K562 (cell line): ENCODE measurements around the gene SLC33A1. TPM values are rescaled to one million over a fixed set of nuclear protein-coding genes. Genes with fewer than 3 reads are reported as not detected.

Experiments
- ATAC-seq: fragments of 200-7000 bp; cut with Tn5 transposase; 3 replicates; pipeline ENCODE4 v1.9.1; 2020; ENCODE audit warnings: moderate library complexity
- BruUV-seq: library from RNA; stranded (reverse); fragments of 400-500 nt; replicated peaks from 2 replicates; lab custom pipeline; 2021; lab: Mats Ljungman, UMichigan
- CTCF ChIA-PET: fragments of 300-600 bp; formaldehyde crosslinking; extraction: SDS; loops from one replicate; lab custom pipeline; 2021; ENCODE audit warnings: low intra/inter-chr PET ratio; lab: Yijun Ruan, JAX
- POLR2A ChIA-PET: fragments of 300-600, 350-650 bp; sonication (Branson Sonifier 250); formaldehyde crosslinking; extraction: SDS; loops from one replicate; lab custom pipeline; 2021; ENCODE audit warnings: antibody characterized with exemption, inconsistent platforms; lab: Yijun Ruan, JAX
- DNase-seq, 4 experiments: peaks; one replicate each; pipeline versions ENCODE4 v3.0.0 to v3.0.0-alpha.2; 2011 to 2018; ENCODE audit warnings: low spot score in 3 of 4, mixed read lengths in 3 of 4; ENCODE audit errors: extremely low read depth in 1 of 4
- FAIRE-seq: peaks from 2 replicates; lab custom pipeline; 2011; peaks lifted over from hg19 to GRCh38; lab: Jason Lieb, UNC
- H2AFZ ChIP-seq: 2 replicates; pipeline ENCODE4 v1.6.0; 2011; ENCODE audit warnings: low read depth, low read length, control low read depth, inconsistent platforms
- H3K27ac ChIP-seq: fragments of 200-600 bp; 3 replicates; pipeline ENCODE4 v1.8.0; 2011; ENCODE audit warnings: low read depth, mild to moderate bottlenecking, control low read depth, inconsistent platforms, low read length, moderate library complexity, mixed read lengths; ENCODE audit errors: extremely low read depth
- H3K27me3 ChIP-seq, 2 experiments: fragments of 300-600 bp in 1 of 2; 2 replicates in 1 of 2; 3 replicates in 1 of 2; pipeline versions ENCODE4 v1.6.0 to v1.8.0; 2011; ENCODE audit warnings: inconsistent platforms in 2 of 2, low read length in 2 of 2, mild to moderate bottlenecking in 1 of 2, mixed read lengths in 1 of 2, moderate library complexity in 1 of 2; ENCODE audit not compliant: control insufficient read depth in 2 of 2, insufficient read depth in 2 of 2
- H3K36me3 ChIP-seq: fragments of 300-600 bp; 3 replicates; pipeline ENCODE4 v1.8.0; 2011; ENCODE audit warnings: mild to moderate bottlenecking, low read length, inconsistent platforms; ENCODE audit not compliant: control insufficient read depth, insufficient read depth
- H3K4me1 ChIP-seq, 2 experiments: fragments of 200-600 bp in 1 of 2; replicated peaks in 1 of 2; 2 replicates in 1 of 2; 3 replicates in 1 of 2; pipeline versions ENCODE4 v1.5.1 to v1.8.0; 2011; ENCODE audit warnings: inconsistent platforms in 2 of 2, low read length in 2 of 2, mild to moderate bottlenecking in 1 of 2, mixed read lengths in 1 of 2, moderate library complexity in 1 of 2; ENCODE audit not compliant: control insufficient read depth in 2 of 2, insufficient read depth in 2 of 2
- H3K4me2 ChIP-seq: 2 replicates; pipeline ENCODE4 v1.6.1; 2011; ENCODE audit warnings: low read length, control low read depth, inconsistent platforms, mixed read lengths; ENCODE audit not compliant: insufficient read depth
- H3K4me3 ChIP-seq: fragments of 200-600 bp; sonication (generic), shearing (Covaris generic); 2 replicates; pipeline ENCODE4 v1.5.1; 2016; ENCODE audit warnings: control low read depth, inconsistent platforms
- H3K79me2 ChIP-seq: fragments of 200-600 bp; 3 replicates; pipeline ENCODE4 v1.8.0; 2011; ENCODE audit warnings: low read length, inconsistent platforms; ENCODE audit not compliant: control insufficient read depth, insufficient read depth
- H3K9ac ChIP-seq, 2 experiments: 2 replicates each; pipeline versions ENCODE4 v1.6.0 to v1.6.1; 2011; ENCODE audit warnings: low read depth in 2 of 2, low read length in 2 of 2, control low read depth in 1 of 2, inconsistent platforms in 1 of 2, mild to moderate bottlenecking in 1 of 2, mixed read lengths in 1 of 2; ENCODE audit not compliant: insufficient read depth in 1 of 2
- H3K9me1 ChIP-seq: one replicate; pipeline ENCODE4 v1.6.0; 2011; ENCODE audit warnings: inconsistent platforms, mild to moderate bottlenecking, low read length, moderate library complexity; ENCODE audit not compliant: control insufficient read depth, insufficient read depth
- H3K9me3 ChIP-seq: replicated peaks from 2 replicates; pipeline ENCODE4 v1.5.1; 2011; ENCODE audit warnings: low read depth, low read length, inconsistent platforms; ENCODE audit not compliant: control insufficient read depth, insufficient read depth
- H4K20me1 ChIP-seq: replicated peaks from 2 replicates; pipeline ENCODE4 v1.6.1; 2011; ENCODE audit warnings: low read length, inconsistent platforms, mixed read lengths; ENCODE audit not compliant: control insufficient read depth, insufficient read depth
- DACH1 ChIP-seq: fragments of 450-650 bp; IDR thresholded peaks from 2 replicates; pipeline ENCODE4 v1.6.1; 2018; ENCODE audit not compliant: partially characterized antibody
- EGR1 ChIP-seq: fragments of 450-650 bp; conservative IDR thresholded peaks from 2 replicates; pipeline ENCODE4 v1.6.1; 2017; ENCODE audit warnings: mild to moderate bottlenecking
- FOXA1 ChIP-seq: fragments of 450-650 bp; IDR thresholded peaks from 2 replicates; pipeline ENCODE4 v1.6.1; 2016; ENCODE audit warnings: mild to moderate bottlenecking, borderline replicate concordance
- HMGN3 ChIP-seq: IDR thresholded peaks from 2 replicates; pipeline ENCODE4 v1.6.1; 2011; ENCODE audit warnings: borderline replicate concordance, low read depth, mild to moderate bottlenecking, mixed read lengths, low read length; ENCODE audit not compliant: insufficient read length; ENCODE audit errors: extremely low read depth
- KDM2B ChIP-seq: fragments of 250-450 bp; sonication (Bioruptor Pico); IDR thresholded peaks from 2 replicates; pipeline ENCODE4 v1.8.0; 2021; ENCODE audit warnings: mild to moderate bottlenecking, moderate library complexity
- KDM4B ChIP-seq, 2 experiments: fragments of 450-650 bp in 1 of 2; sonication (generic) in 1 of 2; IDR thresholded peaks; 2 replicates each; pipeline ENCODE4 v1.6.1; 2016 to 2017; ENCODE audit warnings: borderline replicate concordance in 2 of 2, antibody characterized with exemption in 1 of 2, low read depth in 1 of 2, mild to moderate bottlenecking in 1 of 2
- MIER1 ChIP-seq: fragments of 450-650 bp; IDR thresholded peaks from 2 replicates; pipeline ENCODE4 v1.6.1; 2016; ENCODE audit warnings: antibody characterized with exemption, mild to moderate bottlenecking, low read depth
- POLR2A ChIP-seq: fragments of 450-650 bp; conservative IDR thresholded peaks from 2 replicates; pipeline ENCODE4 v1.6.1; 2016
- RERE ChIP-seq: sonication (generic); formaldehyde crosslinking; IDR thresholded peaks from 2 replicates; pipeline ENCODE4 v1.8.0; 2023; ENCODE audit warnings: missing genetic modification reagents, mild to moderate bottlenecking, borderline replicate concordance
- SMARCC2 ChIP-seq: fragments of 450-650 bp; IDR thresholded peaks from 2 replicates; pipeline ENCODE4 v1.6.1; 2017; ENCODE audit warnings: antibody characterized with exemption, moderate library complexity, mild to moderate bottlenecking, low read depth
- XRCC5 ChIP-seq: fragments of 200-400 bp; formaldehyde crosslinking; IDR thresholded peaks from 2 replicates; pipeline ENCODE4 v1.6.1; 2017; ENCODE audit warnings: low read depth, mild to moderate bottlenecking, low read length
- ZNF140 ChIP-seq: fragments of 250-450 bp; sonication (Bioruptor Pico); IDR thresholded peaks from 2 replicates; pipeline ENCODE4 v1.8.0; 2021; ENCODE audit warnings: moderate library complexity, mild to moderate bottlenecking, inconsistent platforms
- ZNF778 ChIP-seq: fragments of 450-650 bp; formaldehyde crosslinking; IDR thresholded peaks from 2 replicates; pipeline ENCODE4 v1.4.0; 2020; ENCODE audit warnings: mild to moderate bottlenecking, moderate library complexity
- WGBS: fragments of 100-300 bp; shearing (Covaris generic); methylation state at CpG from one replicate; pipeline ENCODE4 v1.1.6; 2016; ENCODE audit warnings: low coverage, mixed read lengths; ENCODE audit not compliant: insufficient coverage; ENCODE audit errors: missing lambda C conversion rate; 5-methylcytosine and 5-hydroxymethylcytosine counted together
- in situ Hi-C: fragments of 300-500 bp; cut with MboI; formaldehyde crosslinking; loops from 4 replicates; pipeline ENCODE4 v1.15.0; 2018; ENCODE audit warnings: inconsistent platforms, mixed read lengths
- intact Hi-C: fragments of 100-400 bp; cut with micrococcal nuclease; formaldehyde crosslinking; loops from 2 replicates; pipeline ENCODE4 v1.14.2; 2022
- polyA plus RNA-seq, 8 experiments: library from polyadenylated mRNA; depleted of rRNA in 4 of 8; stranded (reverse) in 5 of 8; unstranded in 3 of 8; fragments of >200 nt; fragmentation: Nextera tagmentation in 2 of 8; fragmentation: Illumina TruSeq in 1 of 8; extraction: Ambion mirVana in 2 of 8; extraction: Trizol in 1 of 8; gene quantifications; 2 replicates each; pipeline versions ENCODE4 v1.2.1 to v1.2.3, GENCODE V29; 2011 to 2014; ENCODE audit warnings: inconsistent platforms in 1 of 8, missing spikeins in 1 of 8
- total RNA-seq, 7 experiments: library from RNA; depleted of rRNA in 6 of 7; stranded (reverse); fragments of >200 nt in 6 of 7; fragmentation: Illumina TruSeq in 2 of 7; extraction: Trizol in 2 of 7; gene quantifications; 2 replicates each; pipeline versions ENCODE4 v1.2.1 to v1.2.3, GENCODE V29; 2011 to 2021; ENCODE audit warnings: low replicate concordance in 1 of 7
- TF ChIP-seq, protein P1 (sequence below): fragments of 200-800 bp; sonication (Bioruptor generic); IDR thresholded peaks from 2 replicates; pipeline ENCODE4 v1.6.1; 2017; ENCODE audit warnings: missing genetic modification characterization, missing compliant biosample characterization

Gene SLC33A1
- total and polyA plus RNA-seq, 9 of the 15 experiments (the other 6 are each of a cell fraction or from before 2014, with no cell fraction given) = 6.2 to 26.8 (median 19.6) TPM

- Histone ChIP-seq H2AFZ (peak within 1 kb of the TSS; percentile 79), H3K79me2 (peaks cover 52% of the 10 kb centered on the region), H4K20me1 (no peaks in the 10 kb centered on the region), H3K4me3 (peak within 1 kb of the TSS; percentile 99), H3K9me1 (no peaks in the 10 kb centered on the region), H3K4me2 (peak within 1 kb of the TSS; percentile 84), H3K27ac (peak within 1 kb of the TSS; percentile 99), H3K4me1 (peaks cover 16 to 22% of the 10 kb centered on the region in 2 experiments; a peak in 4 of 5 replicates), H3K27me3 (no peaks in the 10 kb centered on the region), H3K9ac (peak within 1 kb of the TSS; percentile 95 to 100), H3K36me3 (peaks cover 9% of the 10 kb centered on the region; the same call in 2 of the 3 replicates), H3K9me3 (no peaks in the 10 kb centered on the region)
- DNase-seq (peak; percentile 95 to 96 (median 96)), ATAC-seq (peak; percentile 86), FAIRE-seq (peak; percentile 81)
- WGBS = 2% methylated on average over 34 of the region's 83 CpGs
- ChIA-PET CTCF (interaction anchor here (0.6 to 1.5 kb wide), 4 partner anchors 18 to 517 kb away, joined by 3 to 6 read pairs (median 4); partner anchors contain the start of gene C3orf33), POLR2A (interaction anchor here (0.6 to 5.8 kb wide), 7 partner anchors 8 to 100 kb away, joined by 3 to 64 read pairs (median 9); partner anchors contain the start of genes C3orf33 and SLC33A1)
- no TSS peak for BruUV-seq
- in situ Hi-C loops (loop anchor here (25.0 kb wide), 2 partner anchors 508 to 1558 kb away; partner anchors contain the start of gene DHX36), intact Hi-C loops (loop anchor here (2.0 to 5.0 kb wide), 3 partner anchors 16 to 112 kb away; partner anchors contain the start of gene SLC33A1)
- TF ChIP-seq POLR2A (peak; percentile 85), XRCC5 (peak; percentile 19; the same call in 1 of the 2 replicates), ZNF140 (no peak), ZNF778 (CRISPR knock-in tag) (no peak), HMGN3 (peak; percentile 84), RERE (CRISPR knock-in tag) (no peak), FOXA1 (no peak), SMARCC2 (0 out of 2 replicates have a peak, but pooled peaks have one; percentile 1), EGR1 (peak; percentile 13; the same call in 1 of the 2 replicates), KDM2B (CRISPR knock-in tag) (0 out of 2 replicates have a peak, but pooled peaks have one; percentile 6), KDM4B (IDR thresholded peaks at IDR 0.05; ENCODE audit: borderline replicate concordance in 2 of 2, low read depth in 1 of 2) (0 out of 4 replicates have a peak, but pooled peaks of 1 of the 2 experiments have one; percentile 27), DACH1 (no peak), MIER1 (no peak)
- TF ChIP-seq, protein P1, sequence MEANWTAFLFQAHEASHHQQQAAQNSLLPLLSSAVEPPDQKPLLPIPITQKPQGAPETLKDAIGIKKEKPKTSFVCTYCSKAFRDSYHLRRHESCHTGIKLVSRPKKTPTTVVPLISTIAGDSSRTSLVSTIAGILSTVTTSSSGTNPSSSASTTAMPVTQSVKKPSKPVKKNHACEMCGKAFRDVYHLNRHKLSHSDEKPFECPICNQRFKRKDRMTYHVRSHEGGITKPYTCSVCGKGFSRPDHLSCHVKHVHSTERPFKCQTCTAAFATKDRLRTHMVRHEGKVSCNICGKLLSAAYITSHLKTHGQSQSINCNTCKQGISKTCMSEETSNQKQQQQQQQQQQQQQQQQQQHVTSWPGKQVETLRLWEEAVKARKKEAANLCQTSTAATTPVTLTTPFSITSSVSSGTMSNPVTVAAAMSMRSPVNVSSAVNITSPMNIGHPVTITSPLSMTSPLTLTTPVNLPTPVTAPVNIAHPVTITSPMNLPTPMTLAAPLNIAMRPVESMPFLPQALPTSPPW = peak; percentile 59; the same call in 1 of the 2 replicates
Observed at GRCh38 chr3:155870133-155870944, 16.1 kb upstream of the SLC33A1 start, which contains the start of gene GMPS. Gene GMPS (plus strand): TSS chr3:155870650. CDS start chr3:155870871, 221 bp downstream.
